NCI-H226 (cell line): ENCODE results near the gene POLR1A.
"Not testable (repeated sequence)": the region's sequence is repeated elsewhere in the genome, so short reads cannot be mapped to it uniquely, and the experiment has no call there.

Experiments used
- DNase-seq: peaks from one replicate; pipeline ENCODE4 v3.0.0-alpha.2; 2015

POLR1A gene

DNA sequence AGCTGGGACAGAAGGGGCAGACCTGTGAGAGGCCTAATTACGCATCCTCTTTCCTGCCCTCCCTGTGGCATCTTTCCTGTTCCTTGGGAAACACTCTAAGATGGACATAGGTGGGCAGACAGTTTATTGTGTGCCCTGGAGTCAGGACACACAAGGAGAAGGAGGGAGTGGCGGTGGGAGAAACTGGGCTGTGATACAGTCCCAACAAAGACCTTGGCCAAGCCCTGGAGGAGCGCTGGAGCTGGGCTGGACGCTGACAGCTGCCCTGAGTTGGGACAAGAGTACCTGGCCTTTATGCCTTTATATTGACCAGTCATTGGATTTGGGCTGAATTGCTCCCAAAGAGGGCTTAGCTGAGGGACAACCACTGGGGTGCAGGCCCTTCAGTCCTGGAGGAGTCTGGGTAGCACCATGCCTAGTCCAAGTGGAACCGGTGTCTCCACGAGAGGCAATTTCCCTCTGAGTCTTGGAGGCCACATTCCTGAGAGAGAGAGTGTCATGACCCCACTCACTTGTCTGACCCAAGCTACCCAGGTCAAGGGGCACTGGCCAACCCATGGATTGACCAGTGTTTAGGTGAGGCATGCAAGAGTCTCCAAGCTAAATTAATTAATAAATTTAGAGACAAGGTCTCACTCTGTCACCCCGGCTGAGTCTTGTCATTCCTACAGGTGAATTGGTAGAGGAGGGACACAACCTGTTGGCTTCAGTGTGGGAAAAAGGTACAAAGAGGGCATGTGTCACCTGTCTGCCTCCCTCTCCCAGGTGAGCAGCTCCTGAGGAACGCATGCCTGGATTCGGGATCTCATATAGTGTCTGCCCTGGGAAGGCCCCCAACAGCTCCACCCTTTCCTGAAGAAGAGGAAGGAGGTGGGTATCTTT lies 109.8 kb downstream of the POLR1A start:
- no peak for DNase-seq

DNA sequence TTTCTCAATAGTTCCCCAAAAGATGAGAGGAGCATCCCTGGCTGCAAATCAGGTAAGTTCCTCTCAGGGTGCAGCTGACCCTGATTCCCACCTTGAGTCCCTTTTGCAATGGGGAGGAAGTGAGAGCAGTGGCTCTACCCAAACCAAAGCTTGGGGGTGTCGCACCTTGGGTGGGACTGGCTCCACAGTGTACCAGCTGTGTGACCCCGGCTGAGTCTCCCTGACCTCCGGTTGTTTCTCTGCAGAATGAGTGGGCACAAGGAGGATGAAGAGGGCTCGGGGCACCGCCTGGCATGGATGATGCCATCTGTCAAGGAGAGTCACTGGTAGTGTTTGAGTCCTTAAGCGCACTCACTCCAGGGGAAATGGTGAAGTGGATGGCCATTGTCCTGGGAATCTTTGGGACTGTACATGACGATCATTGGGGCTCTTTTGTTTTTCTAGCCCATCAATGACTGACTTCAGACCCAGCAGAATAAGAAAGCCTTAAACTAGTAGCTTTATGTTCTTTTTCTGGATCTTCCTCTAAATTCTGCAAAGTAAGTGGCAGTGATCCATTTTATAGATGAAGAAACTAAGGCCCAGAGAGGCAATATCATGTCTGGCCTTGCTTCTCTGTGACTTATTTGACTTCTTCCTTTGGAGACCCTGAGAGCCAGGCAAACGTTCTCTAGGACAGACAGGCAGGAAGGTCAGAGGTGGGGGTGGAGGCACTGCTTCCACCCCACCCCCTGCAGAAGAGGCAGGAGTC lies 110.6 kb downstream of the POLR1A start:
- no peak for DNase-seq

DNA sequence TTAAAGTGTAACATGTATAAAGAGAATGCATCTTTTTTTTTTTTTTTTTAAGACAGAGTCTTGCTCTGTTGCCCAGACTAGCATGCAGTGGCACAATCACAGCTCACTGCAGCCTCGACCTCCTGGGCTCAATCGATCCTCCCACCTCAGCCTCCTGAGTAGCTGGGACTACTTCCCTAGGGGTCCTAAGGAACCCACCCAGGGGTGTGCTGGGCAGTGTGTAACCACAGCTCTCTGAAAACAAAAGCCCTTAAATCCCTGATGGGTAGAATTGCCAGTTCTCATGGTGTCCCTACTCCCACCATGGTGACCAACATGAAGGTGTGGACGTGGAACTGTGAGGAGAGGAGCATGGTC lies 111.3 kb downstream of the POLR1A start:
- no peak for DNase-seq

DNA sequence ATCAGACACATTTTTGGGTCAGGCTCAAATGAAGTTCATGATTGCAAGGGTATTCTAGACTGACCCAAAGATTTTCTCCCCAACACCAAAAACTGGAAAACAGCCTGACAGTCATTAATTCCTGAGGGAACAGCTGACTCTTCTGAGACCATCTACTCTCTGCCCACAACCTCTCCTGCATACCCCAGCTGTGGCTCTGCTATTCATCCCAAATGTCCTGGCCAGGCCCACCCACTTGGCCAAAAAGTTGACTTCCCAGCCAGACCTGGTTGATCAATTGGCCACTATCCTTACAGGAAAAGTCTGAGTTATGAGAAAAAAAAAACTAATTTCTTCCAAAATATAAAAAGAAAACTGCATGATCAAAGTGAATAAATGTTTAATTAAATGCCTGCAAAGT lies 113.1 kb downstream of the POLR1A start:
- DNase-seq: no peak

DNA sequence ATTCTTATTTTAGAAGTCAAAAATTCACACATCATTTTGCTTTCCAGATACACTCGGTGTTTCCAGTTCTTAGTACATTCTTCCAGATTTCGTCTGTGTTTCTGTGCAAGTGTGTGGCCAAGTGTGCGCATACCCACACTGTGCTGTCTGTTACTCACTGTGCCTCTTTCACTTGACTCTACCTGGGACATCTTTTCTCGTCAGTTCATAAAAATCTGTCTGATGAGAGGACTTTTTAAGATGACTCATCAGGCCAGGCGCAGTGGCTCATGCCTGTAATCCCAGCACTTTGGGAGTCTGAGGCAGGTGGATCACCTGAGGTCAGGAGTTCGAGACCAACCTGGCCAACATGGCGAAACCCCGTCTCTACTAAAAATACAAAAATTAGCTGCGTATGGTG lies 113.6 kb downstream of the POLR1A start:
- not testable (repeated sequence) for DNase-seq

DNA sequence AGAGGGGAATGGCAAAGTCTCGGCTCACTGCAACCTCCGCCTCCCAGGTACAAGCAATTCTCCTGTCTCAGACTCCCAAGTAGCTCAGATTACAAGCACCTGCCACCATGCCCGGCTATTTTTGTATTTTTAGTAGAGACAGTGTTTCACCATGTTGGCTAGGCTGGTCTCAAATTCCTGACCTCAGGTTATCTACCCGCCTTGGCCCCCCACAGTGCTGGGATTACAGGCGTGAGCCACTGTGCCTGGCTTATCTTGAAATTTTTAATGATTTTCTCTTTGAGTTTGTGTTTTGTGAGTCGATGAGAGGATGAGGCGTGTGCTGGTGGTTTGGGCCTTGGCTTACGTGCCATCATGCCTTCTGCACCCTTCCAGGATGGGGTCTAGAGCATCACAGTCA lies 115.6 kb downstream of the POLR1A start:
- DNase-seq: peak; percentile 61

DNA sequence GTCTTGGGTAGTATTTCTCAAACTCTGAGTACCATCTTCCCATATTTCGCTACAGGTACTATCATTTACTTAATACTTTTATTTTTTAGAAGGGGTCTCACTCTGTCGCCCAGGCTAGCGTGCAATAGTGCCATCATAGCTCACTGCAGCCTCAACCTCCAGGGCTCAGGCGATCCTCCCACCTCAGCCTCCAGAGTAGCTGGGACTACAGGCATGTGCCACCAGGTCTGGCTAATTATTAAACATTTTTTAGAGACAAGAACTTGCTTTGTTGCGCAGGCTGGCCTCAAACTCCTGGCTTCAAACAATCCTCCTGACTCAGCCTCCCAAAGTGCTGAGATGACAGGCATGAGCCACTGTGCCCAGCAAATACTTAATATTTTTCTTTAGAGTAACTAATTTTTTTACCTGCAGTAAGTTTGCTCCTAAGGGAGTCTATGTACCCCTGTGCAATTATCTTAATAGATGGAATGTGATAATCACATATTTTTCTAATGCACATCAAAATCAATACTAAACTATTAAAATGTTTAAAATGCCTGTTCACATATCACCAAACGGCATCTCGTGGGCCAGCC lies 116.3 kb downstream of the POLR1A start:
- no peak for DNase-seq

DNA sequence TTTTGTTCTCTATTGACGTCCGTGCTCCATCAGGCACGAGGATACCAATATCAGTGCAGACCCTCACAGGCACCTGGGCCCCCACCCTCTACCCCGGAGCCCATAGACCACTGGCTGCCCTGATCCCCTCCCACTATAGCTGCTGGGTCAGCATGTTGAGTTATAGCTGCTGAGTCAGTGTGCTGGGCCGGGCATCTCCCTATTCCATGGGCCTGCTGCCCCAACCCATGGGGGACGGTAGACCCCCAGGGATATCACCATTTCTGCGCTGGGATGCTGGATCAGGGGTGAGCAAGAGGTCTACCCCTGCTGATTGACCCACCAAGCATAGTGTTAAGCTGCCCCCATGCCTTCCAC lies 116.8 kb downstream of the POLR1A start:
- DNase-seq: no peak

DNA sequence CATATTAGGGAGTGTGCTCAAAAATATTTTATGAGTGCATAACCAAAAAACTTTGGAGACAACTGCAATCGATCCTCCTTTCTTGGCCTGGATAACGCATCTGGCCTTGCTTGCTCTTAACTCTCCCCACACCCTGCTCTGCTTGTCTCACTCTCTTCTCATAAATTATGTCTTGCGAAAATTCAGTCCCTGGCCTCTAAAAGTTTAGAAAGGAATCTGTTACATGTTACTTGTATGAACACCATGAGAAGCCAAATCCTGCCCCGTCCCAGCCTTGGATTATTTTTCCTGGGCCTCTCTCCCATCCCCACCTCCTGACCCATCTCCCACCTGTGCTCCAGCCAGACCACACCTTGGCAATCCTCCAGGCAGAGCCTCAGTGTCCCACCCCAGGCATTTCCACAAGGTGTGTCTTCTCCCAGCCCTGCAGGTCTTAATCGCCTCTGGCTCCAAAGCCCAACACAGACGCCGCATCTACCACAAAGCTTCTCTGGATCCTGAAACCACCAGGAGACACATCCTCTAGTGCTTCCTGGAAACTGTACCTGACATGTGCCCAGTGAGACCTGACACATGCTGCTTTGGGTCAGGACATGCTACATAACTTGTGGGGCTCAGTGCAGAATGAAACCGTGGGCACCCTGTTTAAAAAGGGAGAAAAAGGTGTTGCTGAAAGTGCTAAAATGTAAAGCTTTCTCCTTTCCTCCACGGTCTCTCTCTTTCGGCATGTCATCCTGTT lies 117.3 kb downstream of the POLR1A start:
- DNase-seq: no peak

DNA sequence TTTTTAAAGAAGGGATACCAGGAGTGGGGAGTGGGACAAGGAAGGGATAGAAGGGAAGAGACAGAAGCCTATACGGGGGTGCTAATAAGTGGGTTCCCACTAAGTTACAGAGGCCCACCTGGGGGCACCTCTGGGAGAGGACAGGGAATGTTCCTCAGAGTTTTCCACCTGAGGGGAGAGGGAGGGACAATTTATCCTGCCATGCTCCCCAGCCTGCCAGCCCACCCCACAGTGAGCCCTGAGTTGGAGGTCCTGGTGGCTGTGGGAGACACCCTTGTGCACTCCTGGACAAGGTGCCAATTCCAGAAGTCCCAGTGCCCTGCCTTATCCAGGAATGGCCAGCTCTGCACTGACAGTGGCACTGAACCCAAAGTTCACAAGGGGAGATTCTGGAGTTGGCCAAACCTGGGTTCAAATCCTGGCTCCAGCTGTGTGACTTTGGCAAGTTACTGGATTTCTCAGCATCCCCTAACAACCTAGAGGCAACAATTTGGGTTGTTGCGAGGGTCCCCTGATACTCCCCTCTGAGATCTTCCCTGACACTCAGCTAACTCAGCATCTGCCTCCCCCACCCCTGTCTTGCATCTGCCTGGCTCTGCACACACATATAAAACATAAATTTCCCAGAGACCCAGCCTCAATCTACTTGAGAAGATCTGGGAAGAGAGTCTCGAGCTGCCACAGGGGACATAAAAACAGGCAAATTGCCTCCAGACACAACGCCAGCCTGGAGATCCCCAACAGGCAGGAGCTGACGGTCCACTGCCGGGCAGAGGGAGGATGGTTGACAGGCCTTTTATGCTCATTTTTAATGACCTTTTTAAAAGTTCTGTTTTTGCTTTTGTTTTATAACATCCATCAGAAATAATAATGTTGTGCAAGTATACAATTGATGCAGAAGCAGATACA lies 118.2 kb downstream of the POLR1A start:
- DNase-seq: no peak

DNA sequence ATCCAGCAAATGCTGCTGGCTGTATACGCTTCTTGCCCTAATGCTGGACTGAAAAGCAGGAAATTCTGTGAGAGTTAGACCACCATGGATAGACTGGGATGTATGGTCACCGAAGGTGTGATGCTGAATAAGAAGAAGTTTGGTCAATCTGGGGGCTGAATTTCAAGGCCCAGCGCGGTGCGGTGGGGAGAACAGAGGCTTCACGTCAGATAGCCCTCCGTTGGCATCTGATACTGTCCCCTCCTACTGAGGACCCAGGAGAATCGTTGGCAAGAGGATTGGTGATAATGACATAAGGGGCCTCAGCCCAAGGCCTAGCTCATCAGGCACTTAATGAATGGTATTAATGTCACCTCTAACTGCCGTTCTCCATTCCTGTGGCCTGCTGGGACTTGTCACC lies 119.6 kb downstream of the POLR1A start:
- DNase-seq: no peak

DNA sequence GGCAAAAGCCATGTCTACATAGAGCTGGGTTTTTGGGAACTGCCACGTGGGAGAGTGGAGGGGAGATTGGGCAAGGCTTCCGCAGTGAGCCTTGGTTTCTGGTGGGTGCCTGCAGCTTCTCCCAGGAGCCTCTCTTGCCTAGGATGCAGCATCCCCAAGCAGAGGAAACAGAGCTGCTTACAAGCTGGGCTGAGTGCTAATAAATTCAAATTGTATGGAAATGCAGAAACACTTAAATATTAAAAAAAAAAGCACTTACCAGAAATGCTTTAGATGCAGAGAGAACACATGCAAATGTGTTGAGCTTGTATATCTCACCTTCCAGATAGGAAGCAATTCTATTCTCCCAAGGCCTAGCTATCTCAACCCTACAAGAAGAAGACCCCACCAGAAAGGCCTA lies 120.9 kb downstream of the POLR1A start:
- no peak for DNase-seq

DNA sequence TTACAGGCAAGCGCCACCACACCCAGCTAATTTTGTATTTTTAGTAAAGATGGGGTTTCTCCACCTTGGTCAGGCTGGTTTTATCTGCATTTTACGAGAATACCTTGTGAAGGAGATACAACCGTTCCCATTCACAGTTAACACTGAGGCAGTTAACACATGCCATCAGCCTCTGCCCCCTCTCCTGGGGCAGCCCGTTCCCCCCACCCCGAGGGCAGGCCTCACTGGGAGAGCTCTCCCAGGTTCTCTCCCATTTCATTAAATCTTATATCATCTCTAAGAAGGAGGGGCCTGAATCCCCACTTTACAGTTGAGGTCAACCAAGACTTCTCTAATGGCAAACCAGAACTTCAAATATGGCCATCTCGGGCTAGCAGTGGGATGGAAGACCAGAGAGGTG lies 121.9 kb downstream of the POLR1A start:
- no peak for DNase-seq

DNA sequence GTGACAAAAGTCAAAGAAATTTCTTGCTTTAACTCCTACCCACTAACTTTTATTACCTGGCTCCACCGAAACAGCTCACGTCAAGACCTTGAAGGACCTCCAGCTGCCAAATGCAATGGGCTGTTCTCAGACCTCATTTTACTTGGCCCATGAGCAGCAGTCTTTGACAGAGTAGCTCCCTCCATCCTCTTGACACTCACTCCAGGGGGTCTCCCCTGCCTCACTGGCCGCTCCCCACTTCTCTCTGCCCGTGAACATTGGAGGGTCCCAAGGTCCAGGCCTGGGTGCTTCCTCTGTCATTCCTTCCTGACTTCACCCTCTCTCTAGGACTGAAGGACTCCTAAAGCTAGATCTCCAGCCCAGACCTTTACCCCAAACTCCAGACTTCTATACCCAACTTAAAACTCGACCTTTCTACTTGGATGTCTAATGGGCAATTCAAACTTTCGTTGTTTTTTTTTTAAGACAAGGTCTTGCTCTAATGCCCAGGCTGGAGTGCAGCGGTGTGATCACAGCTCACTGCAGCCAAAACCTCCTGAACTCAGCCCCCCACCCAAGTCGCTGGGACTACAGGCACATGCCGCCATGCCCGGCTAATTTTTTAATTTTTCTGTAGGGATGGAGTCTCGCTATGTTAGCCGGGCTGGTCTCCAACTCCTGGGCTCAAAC lies 124.0 kb downstream of the POLR1A start:
- no peak for DNase-seq

DNA sequence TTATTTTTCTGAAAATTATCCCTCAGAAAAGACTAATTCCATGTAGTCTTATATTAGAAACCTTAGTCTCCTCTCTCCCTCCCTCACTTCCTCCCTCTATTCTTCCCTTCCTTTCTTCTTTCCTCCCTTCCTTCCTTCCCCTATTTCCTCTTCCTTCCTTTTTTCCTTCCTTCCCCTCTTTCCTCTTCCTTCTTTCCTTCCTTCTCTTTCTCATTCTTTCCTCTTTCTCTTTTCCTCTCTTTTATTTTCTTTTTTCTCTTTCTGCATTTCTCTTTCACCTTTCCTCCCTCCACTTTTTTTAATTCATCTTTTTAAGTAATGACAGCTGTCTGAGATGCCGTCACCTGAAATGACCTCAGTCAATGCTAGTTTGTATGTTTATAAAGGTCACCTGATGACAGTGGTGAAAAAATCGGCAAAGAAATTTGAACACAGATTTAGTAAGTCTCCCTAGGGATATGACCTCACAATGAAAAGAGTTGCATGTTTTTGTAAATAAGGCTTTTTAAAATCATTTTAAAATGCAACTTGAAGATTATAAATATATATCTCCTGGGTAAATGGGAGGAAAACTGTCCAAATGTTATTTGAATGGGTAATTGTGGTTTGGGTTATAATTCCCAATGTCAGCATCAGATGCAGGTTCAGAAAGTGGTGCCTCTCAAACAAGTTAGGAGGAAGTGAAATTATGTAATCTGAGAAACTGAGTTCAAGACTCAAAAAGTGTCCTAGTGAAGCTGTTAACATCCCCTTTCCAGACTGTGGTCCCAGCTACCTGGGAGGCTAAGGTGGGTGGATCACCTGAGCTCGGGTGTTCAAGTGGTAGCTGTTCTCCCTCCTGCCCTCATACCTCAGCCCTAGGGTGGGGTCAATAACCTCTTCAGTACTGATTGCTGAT lies 126.6 kb downstream of the POLR1A start:
- DNase-seq: no peak

DNA sequence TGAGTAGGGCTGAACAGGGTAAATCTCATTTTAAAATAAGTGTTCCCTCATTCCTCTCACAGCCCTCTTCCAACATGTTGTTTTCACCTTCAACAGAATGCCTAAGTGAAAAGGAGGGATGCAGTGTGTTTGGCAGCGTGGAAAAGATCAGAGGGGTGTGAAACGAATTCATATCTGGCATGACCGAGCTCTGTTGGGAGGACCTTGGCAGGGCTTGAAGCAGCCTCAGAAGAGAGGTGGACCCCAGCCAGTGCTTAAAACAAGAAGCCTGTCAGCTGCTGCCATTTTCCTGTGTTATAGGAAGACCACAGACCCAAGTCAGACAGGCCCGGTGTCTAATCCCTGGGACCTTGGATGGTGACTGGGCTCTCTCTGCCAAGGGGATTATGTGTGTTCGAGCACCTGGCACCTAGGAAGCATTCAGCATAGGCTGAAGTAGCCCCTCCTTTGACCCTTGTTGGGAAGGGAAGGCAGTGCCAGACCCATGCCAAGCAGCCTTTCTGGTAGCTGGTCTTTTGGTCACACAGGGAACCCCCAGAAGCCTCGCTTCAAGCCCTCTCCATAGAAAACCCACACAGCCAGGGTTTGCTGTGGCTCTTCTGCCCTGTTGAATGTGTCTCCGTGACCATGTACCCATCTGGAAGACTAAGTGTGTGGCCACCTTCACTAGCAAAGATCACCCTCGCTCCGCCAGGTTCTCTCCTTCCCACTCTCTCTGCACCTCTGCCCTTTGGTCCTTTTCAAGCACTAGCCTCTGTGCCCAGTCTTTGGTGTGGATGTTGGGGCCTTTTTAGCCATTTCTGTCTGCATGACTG lies 129.4 kb downstream of the POLR1A start:
- no peak for DNase-seq

DNA sequence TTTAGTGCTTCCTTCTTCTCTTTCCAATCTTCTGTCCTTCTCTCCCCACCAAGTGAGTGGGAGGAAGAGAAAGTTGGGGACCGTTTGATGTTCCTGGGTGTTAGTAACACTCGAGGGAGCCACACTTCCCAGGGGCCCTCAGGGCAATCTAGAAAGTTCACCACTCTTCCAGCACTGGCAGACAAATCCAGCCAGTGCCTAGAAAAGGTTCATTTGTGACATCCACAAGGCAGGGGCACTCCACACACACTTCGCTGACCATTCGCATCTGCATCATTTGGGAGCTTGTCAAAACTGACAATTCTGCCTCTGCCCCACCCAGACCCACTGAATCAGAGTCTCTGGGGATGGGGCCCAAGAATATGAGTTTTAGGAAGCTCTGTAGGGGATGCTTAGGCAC lies 130.1 kb downstream of the POLR1A start:
- DNase-seq: no peak

DNA sequence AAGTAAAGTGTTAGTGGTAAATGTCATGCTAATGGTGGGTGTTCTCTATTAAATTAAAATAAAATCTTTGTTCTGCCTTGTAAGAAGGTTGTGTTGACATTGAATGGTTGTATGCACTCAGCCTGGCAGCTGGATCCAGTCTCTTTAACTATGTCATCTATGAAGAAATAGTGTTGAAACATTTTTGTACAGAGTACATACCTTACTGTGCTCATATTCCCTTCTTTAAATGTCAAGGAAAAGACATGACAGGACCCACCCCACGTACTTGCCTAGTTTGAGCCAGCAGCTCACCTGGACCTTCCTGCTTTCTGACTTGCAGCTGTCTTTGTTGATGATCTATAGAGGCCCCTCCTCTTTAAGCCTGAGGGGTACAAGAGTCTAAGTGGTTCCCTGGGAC lies 131.3 kb downstream of the POLR1A start:
- DNase-seq: no peak

DNA sequence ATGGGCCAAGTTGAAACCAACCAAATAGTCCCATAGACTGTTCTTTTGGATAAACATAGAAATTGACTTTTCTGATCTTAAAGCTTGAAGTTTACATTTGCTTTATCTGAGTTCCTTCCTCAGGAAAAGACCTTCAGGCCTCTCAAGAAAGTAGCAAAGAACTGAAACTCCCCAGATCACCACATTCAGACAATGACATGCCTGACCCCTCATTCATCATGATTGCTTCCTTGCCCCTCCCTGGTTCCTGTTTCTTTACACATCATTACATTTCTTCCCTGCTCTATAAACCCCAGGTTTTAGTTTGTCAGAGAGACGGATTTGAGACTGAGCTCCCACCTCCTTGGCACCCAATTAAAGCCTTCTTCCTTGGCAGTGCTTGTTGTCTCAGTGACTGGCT lies 133.3 kb downstream of the POLR1A start:
- DNase-seq: no peak

DNA sequence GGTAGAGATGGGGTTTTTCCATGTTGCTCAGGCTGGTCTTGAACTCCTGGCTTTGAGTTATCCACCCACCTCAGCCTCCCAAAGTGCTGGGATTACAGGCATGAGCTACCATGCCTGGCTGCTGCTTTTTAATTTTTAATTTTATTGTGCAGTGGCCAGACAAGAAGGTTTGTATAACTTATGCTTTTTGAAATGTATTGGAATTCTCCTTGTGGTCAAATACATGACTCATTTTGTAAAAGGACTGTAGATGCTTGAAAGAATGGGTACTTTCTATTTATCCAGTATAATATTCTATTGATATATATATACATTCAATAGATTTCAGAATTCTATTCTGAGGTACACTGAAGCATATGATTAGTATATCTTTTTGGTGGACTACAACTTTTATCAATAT lies 134.3 kb downstream of the POLR1A start:
- DNase-seq: peak; percentile 28
